A549 (cell line): ENCODE results near the gene APOL5.

ENCODE experiments used
- CBX2 ChIP-seq: fragments of 200-600 bp; sonication (generic); IDR thresholded peaks from 2 replicates; pipeline ENCODE4 v1.6.1; 2016; ENCODE audit warnings: low read depth, mild to moderate bottlenecking, borderline replicate concordance
- CEBPB ChIP-seq, 2 experiments: fragments of >200 bp in 1 of 2; sonication (Bioruptor Twin) in 1 of 2; formaldehyde crosslinking in 1 of 2; IDR thresholded peaks; 2 replicates each; pipeline ENCODE4 v1.6.1; 2012 to 2016
- ESRRA ChIP-seq: fragments of 150-350 bp; IDR thresholded peaks from 2 replicates; pipeline ENCODE4 v1.6.1; 2014; ENCODE audit warnings: mild to moderate bottlenecking, low read length, borderline replicate concordance
- HDAC2 ChIP-seq: fragments of 200-600 bp; sonication (generic); IDR thresholded peaks from 2 replicates; pipeline ENCODE4 v1.6.1; 2016
- POLR2A ChIP-seq: IDR thresholded peaks from 2 replicates; pipeline ENCODE4 v1.6.1; 2012; ENCODE audit warnings: mild to moderate bottlenecking, low read length
- RAD21 ChIP-seq, 2 experiments: fragments of >200 bp in 1 of 2; sonication (Bioruptor Twin) in 1 of 2; formaldehyde crosslinking in 1 of 2; IDR thresholded peaks in 1 of 2; conservative IDR thresholded peaks in 1 of 2; 2 replicates in 1 of 2; 3 replicates in 1 of 2; pipeline ENCODE4 v1.6.1; 2012 to 2018; ENCODE audit warnings: inconsistent platforms in 1 of 2
- ZFP36 ChIP-seq: fragments of 450-650 bp; IDR thresholded peaks from 2 replicates; pipeline ENCODE4 v1.6.1; 2014; ENCODE audit warnings: borderline replicate concordance; ENCODE audit not compliant: partially characterized antibody
- TF ChIP-seq, protein P1 (sequence below): IDR thresholded peaks from 2 replicates; pipeline ENCODE4 v1.6.1; 2012
- TF ChIP-seq, protein P2 (sequence below): fragments of >200 bp; sonication (Bioruptor Twin); formaldehyde crosslinking; IDR thresholded peaks from 3 replicates; pipeline ENCODE4 v1.5.1; 2016

GRCh38 chr22:35736701-35737100 is 19.0 kb downstream of the APOL5 start:
- TF ChIP-seq, protein P1, sequence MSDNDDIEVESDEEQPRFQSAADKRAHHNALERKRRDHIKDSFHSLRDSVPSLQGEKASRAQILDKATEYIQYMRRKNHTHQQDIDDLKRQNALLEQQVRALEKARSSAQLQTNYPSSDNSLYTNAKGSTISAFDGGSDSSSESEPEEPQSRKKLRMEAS, result no peak
- TF ChIP-seq POLR2A (no peak), ZFP36 (no peak), RAD21 (conservative IDR thresholded peaks at IDR 0.05 in 1 of 2, IDR thresholded peaks at IDR 0.05 in 1 of 2) (no peak), ESRRA (no peak), HDAC2 (no peak), CEBPB (IDR thresholded peaks at IDR 0.05) (no peak), CBX2 (no peak)
- TF ChIP-seq, protein P2, sequence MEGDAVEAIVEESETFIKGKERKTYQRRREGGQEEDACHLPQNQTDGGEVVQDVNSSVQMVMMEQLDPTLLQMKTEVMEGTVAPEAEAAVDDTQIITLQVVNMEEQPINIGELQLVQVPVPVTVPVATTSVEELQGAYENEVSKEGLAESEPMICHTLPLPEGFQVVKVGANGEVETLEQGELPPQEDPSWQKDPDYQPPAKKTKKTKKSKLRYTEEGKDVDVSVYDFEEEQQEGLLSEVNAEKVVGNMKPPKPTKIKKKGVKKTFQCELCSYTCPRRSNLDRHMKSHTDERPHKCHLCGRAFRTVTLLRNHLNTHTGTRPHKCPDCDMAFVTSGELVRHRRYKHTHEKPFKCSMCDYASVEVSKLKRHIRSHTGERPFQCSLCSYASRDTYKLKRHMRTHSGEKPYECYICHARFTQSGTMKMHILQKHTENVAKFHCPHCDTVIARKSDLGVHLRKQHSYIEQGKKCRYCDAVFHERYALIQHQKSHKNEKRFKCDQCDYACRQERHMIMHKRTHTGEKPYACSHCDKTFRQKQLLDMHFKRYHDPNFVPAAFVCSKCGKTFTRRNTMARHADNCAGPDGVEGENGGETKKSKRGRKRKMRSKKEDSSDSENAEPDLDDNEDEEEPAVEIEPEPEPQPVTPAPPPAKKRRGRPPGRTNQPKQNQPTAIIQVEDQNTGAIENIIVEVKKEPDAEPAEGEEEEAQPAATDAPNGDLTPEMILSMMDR, result no peak
